OCI-LY1 (cell line): ENCODE data around the gene TIMM22.

Experiments
- H2AFZ ChIP-seq: fragments of 200-600 bp; sonication (generic), shearing (Covaris generic); 2 replicates; pipeline ENCODE4 v1.6.0; 2014; ENCODE audit warnings: antibody characterized with exemption, mild to moderate bottlenecking, low read length
- H3F3A ChIP-seq: fragments of 200-600 bp; sonication (generic), shearing (Covaris generic); 2 replicates; pipeline ENCODE4 v1.6.0; 2014; ENCODE audit warnings: mild to moderate bottlenecking, antibody characterized with exemption, low read length, moderate library complexity; ENCODE audit not compliant: insufficient read depth
- H3K27ac ChIP-seq: fragments of 200-600 bp; sonication (generic); 2 replicates; pipeline ENCODE4 v1.5.1; 2014; ENCODE audit warnings: low read length, mixed run types, mild to moderate bottlenecking, low read depth; ENCODE audit not compliant: poor library complexity, severe bottlenecking
- H3K27me3 ChIP-seq: fragments of 200-600 bp; sonication (generic); 2 replicates; pipeline ENCODE4 v1.6.0; 2014; ENCODE audit warnings: antibody characterized with exemption, mild to moderate bottlenecking, low read length, moderate library complexity; ENCODE audit not compliant: insufficient read depth
- H3K36me3 ChIP-seq: fragments of 200-600 bp; sonication (generic); 2 replicates; pipeline ENCODE4 v1.6.1; 2014; ENCODE audit warnings: mild to moderate bottlenecking, antibody characterized with exemption, low read length, moderate library complexity, mixed read lengths; ENCODE audit not compliant: insufficient read depth
- H3K4me1 ChIP-seq: fragments of 200-600 bp; sonication (generic); 2 replicates; pipeline ENCODE4 v1.5.1; 2014; ENCODE audit warnings: mild to moderate bottlenecking, low read length, moderate library complexity; ENCODE audit not compliant: insufficient read depth, severe bottlenecking
- H3K4me2 ChIP-seq: fragments of 200-600 bp; sonication (generic), shearing (Covaris generic); 2 replicates; pipeline ENCODE4 v1.6.1; 2014; ENCODE audit warnings: low read length
- H3K4me3 ChIP-seq: fragments of 200-600 bp; sonication (generic); 2 replicates; pipeline ENCODE4 v1.5.1; 2014; ENCODE audit warnings: low read length, low read depth, mild to moderate bottlenecking, mixed read lengths; ENCODE audit not compliant: poor library complexity, severe bottlenecking
- H3K79me2 ChIP-seq: fragments of 200-600 bp; shearing (Covaris generic); 2 replicates; pipeline ENCODE4 v1.6.1; 2016; ENCODE audit warnings: mixed run types, low read length, mixed read lengths; ENCODE audit not compliant: insufficient read depth
- H3K9ac ChIP-seq: fragments of 200-600 bp; sonication (generic), shearing (Covaris generic); 2 replicates; pipeline ENCODE4 v1.6.1; 2014; ENCODE audit warnings: mild to moderate bottlenecking, low read length, mixed read lengths
- H3K9me2 ChIP-seq: fragments of 200-600 bp; sonication (generic), shearing (Covaris generic); 2 replicates; pipeline ENCODE4 v1.6.1; 2014; ENCODE audit warnings: low read depth, mild to moderate bottlenecking, low read length, mixed read lengths
- H3K9me3 ChIP-seq: fragments of 200-600 bp; shearing (Covaris generic); 2 replicates; pipeline ENCODE4 v1.6.1; 2014; ENCODE audit warnings: low read length, mixed read lengths
- H4K20me1 ChIP-seq: fragments of 200-600 bp; sonication (generic), shearing (Covaris generic); 2 replicates; pipeline ENCODE4 v1.6.0; 2016; ENCODE audit warnings: mild to moderate bottlenecking, low read length; ENCODE audit not compliant: insufficient read depth
- EZH2 ChIP-seq: fragments of 200-600 bp; sonication (generic), shearing (Covaris generic); IDR thresholded peaks from 2 replicates; pipeline ENCODE4 v1.8.0; 2017; ENCODE audit warnings: borderline replicate concordance, mixed run types, mild to moderate bottlenecking, antibody characterized with exemption, low read length, moderate library complexity, mixed read lengths
- TF ChIP-seq, protein P1 (sequence below): fragments of 200-600 bp; sonication (generic), shearing (Covaris generic); IDR thresholded peaks from 2 replicates; pipeline ENCODE4 v1.5.1; 2017; ENCODE audit warnings: mild to moderate bottlenecking, antibody characterized with exemption, low read length, moderate library complexity, mixed read lengths

TIMM22 gene

DNA sequence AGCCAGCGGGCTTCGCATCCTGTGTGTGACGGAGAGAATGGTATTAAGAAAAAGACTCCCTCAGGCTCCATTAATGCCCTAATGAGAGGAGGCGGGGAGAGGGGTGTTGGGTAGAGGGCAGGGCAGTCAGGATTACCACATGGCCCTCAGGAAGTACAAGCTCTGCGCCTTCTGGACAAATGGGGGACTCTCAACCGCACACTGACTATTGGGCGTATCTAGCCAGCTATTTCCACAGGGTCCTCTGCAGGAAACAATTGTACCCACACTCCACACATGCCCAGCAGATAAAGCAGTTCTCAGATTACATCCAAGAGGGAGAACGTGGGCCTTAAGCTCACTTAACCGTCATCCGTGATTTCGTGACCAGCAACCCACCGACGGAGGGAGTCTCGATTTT lies 32.1 kb upstream of the TIMM22 start:
- H3K36me3 ChIP-seq: no peaks in the 10 kb centered on the region
- no peaks in the 10 kb centered on the region for H3F3A ChIP-seq
- no peaks in the 10 kb centered on the region; the same call in 1 of the 2 replicates for H3K27me3 ChIP-seq
- H2AFZ ChIP-seq: no peak overlapping the region
- H3K9ac ChIP-seq: no peak overlapping the region
- no peak overlapping the region for H3K4me2 ChIP-seq
- TF ChIP-seq EZH2: no peak
- TF ChIP-seq, protein P1, sequence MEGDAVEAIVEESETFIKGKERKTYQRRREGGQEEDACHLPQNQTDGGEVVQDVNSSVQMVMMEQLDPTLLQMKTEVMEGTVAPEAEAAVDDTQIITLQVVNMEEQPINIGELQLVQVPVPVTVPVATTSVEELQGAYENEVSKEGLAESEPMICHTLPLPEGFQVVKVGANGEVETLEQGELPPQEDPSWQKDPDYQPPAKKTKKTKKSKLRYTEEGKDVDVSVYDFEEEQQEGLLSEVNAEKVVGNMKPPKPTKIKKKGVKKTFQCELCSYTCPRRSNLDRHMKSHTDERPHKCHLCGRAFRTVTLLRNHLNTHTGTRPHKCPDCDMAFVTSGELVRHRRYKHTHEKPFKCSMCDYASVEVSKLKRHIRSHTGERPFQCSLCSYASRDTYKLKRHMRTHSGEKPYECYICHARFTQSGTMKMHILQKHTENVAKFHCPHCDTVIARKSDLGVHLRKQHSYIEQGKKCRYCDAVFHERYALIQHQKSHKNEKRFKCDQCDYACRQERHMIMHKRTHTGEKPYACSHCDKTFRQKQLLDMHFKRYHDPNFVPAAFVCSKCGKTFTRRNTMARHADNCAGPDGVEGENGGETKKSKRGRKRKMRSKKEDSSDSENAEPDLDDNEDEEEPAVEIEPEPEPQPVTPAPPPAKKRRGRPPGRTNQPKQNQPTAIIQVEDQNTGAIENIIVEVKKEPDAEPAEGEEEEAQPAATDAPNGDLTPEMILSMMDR: no peak
- no peak overlapping the region for H3K4me3 ChIP-seq
- no peak overlapping the region for H3K27ac ChIP-seq
- H3K9me3 ChIP-seq: no peaks in the 10 kb centered on the region
- no peaks in the 10 kb centered on the region for H4K20me1 ChIP-seq
- H3K79me2 ChIP-seq: no peaks in the 10 kb centered on the region
- H3K4me1 ChIP-seq: no peaks in the 10 kb centered on the region
- no peaks in the 10 kb centered on the region for H3K9me2 ChIP-seq

DNA sequence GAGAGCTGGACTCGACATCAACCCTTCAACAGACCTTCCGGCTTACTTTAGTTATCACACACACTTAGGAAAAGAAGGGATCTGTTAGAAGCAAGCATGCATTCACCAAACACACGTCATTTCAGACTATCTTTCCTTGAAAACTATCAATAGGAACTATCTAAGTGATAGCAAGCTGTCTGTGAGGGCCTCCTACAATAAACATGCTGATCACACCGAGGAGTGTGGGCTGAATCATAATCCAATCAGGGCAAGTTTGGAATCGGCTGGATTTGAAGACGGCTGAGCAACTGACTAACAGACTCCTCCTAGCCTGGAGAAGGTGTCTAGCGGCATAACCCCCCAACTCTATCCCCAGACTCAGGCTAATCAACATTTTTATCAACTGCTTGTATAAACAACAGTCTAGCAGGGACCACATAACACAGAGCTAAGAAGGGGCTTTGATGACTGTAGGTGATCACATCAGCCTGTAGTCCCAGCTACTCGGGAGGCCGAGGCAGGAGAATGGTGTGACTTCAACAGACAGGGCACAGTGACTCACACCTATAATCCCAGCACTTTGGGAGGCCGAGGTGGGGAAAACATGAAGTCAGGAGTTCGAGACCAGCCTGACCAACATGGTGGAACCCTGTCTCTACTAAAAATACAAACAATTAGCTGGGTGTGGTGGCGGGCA lies 31.5 kb upstream of the TIMM22 start:
- Histone ChIP-seq H3K4me2 (no peak overlapping the region), H3K27me3 (no peaks in the 10 kb centered on the region; the same call in 1 of the 2 replicates), H3K79me2 (no peaks in the 10 kb centered on the region), H3K9me3 (no peaks in the 10 kb centered on the region), H3K4me1 (no peaks in the 10 kb centered on the region), H3K9me2 (no peaks in the 10 kb centered on the region), H4K20me1 (no peaks in the 10 kb centered on the region), H3K9ac (no peak overlapping the region), H3K36me3 (no peaks in the 10 kb centered on the region), H3K4me3 (no peak overlapping the region), H3F3A (no peaks in the 10 kb centered on the region), H3K27ac (no peak overlapping the region), H2AFZ (no peak overlapping the region)
- TF ChIP-seq, protein P1: no peak
- TF ChIP-seq EZH2: no peak

DNA sequence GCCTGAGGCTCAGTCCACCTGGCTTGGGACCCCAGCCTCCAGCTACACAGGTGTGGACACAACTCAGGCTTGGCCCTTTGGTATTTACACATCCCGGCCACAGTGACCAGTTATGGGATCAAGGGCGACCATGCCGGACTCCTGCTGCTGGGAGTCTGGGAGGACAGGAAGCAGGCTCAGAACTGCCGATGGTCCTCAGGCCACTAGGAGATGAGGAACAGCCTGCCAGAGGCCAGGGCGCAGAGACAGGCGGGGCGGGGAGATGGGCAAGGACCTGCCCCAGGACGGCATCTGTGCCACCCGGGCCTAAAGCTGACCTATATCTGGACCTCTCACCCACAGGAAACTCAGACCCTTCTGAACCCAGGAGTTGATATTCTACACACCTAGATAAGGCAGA lies 29.8 kb upstream of the TIMM22 start:
- H3K9me2 ChIP-seq: no peaks in the 10 kb centered on the region
- no peaks in the 10 kb centered on the region for H3F3A ChIP-seq
- no peaks in the 10 kb centered on the region for H3K9me3 ChIP-seq
- no peaks in the 10 kb centered on the region for H3K4me1 ChIP-seq
- no peak overlapping the region for H2AFZ ChIP-seq
- no peaks in the 10 kb centered on the region for H3K79me2 ChIP-seq
- H3K27ac ChIP-seq: no peak overlapping the region
- H3K27me3 ChIP-seq: no peaks in the 10 kb centered on the region; the same call in 1 of the 2 replicates
- TF ChIP-seq, protein P1: no peak
- no peak for TF ChIP-seq EZH2
- no peak overlapping the region for H3K4me3 ChIP-seq
- no peaks in the 10 kb centered on the region for H3K36me3 ChIP-seq
- no peak overlapping the region for H3K4me2 ChIP-seq
- no peaks in the 10 kb centered on the region for H4K20me1 ChIP-seq
- H3K9ac ChIP-seq: no peak overlapping the region
